KMS-11 (cell line): Measurements from ENCODE around the gene IL1RL1.

Experiments used
- H2AFZ ChIP-seq: fragments of 200-600 bp; sonication (generic); 2 replicates; pipeline ENCODE4 v1.6.1; 2016; ENCODE audit warnings: antibody characterized with exemption, mixed run types, low read depth
- H3K27ac ChIP-seq: fragments of 200-600 bp; sonication (generic); 2 replicates; pipeline ENCODE4 v1.6.1; 2016; ENCODE audit warnings: mild to moderate bottlenecking, mixed run types
- H3K27me3 ChIP-seq: fragments of 200-600 bp; sonication (generic); 2 replicates; pipeline ENCODE4 v1.6.1; 2017; ENCODE audit warnings: mild to moderate bottlenecking, low read depth, mixed run types, moderate library complexity; ENCODE audit not compliant: insufficient read depth
- H3K36me3 ChIP-seq: fragments of 200-600 bp; sonication (generic); 2 replicates; pipeline ENCODE4 v1.6.1; 2017; ENCODE audit warnings: mild to moderate bottlenecking, mixed run types; ENCODE audit not compliant: insufficient read depth
- H3K4me1 ChIP-seq: fragments of 200-600 bp; sonication (generic); 2 replicates; pipeline ENCODE4 v1.6.1; 2016; ENCODE audit warnings: mild to moderate bottlenecking, low read depth, mixed run types; ENCODE audit not compliant: poor library complexity, severe bottlenecking
- H3K4me2 ChIP-seq: fragments of 200-600 bp; sonication (generic); 2 replicates; pipeline ENCODE4 v1.7.0; 2016; ENCODE audit warnings: mild to moderate bottlenecking, mixed run types
- H3K4me3 ChIP-seq: fragments of 200-600 bp; sonication (generic); IDR thresholded peaks from 2 replicates; pipeline ENCODE4 v1.6.1; 2017; ENCODE audit warnings: low read depth, low read length, mixed read lengths; ENCODE audit not compliant: insufficient read depth
- H3K79me2 ChIP-seq: fragments of 200-600 bp; sonication (generic); 2 replicates; pipeline ENCODE4 v1.6.1; 2016; ENCODE audit warnings: low read depth, mixed run types; ENCODE audit not compliant: insufficient read depth
- H3K9ac ChIP-seq: fragments of 200-600 bp; sonication (generic); 2 replicates; pipeline ENCODE4 v1.6.1; 2016; ENCODE audit warnings: mild to moderate bottlenecking, mixed run types
- H4K20me1 ChIP-seq: fragments of 200-600 bp; sonication (generic); 2 replicates; pipeline ENCODE4 v1.6.1; 2016; ENCODE audit warnings: mild to moderate bottlenecking, mixed run types; ENCODE audit not compliant: insufficient read depth
- CTCF ChIP-seq: fragments of 200-600 bp; sonication (generic); conservative IDR thresholded peaks from 2 replicates; pipeline ENCODE4 v1.6.1; 2017; ENCODE audit warnings: low read depth, mild to moderate bottlenecking, antibody characterized with exemption, low read length, moderate library complexity, mixed read lengths

The IL1RL1 gene

DNA sequence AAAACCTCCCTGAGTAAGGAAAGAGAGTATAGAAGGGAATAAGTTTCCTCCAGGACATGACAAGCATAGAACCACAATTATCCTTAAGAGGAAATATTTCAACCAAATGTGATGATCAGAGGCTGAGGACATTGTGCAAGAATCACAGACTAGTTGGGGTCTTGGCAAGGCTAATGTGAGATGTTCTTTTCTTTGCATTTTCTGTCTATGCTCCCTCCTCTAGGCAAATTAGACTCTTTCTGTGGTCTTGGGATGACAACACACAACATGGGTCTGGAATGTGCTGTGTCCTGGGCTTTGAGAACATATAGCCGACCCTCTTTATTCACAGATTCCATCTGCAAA, 32.0 kb upstream of the IL1RL1 start:
- H3K4me3 ChIP-seq: no peak overlapping the region
- no peaks in the 10 kb centered on the region for H3K4me1 ChIP-seq
- no peaks in the 10 kb centered on the region for H4K20me1 ChIP-seq
- H2AFZ ChIP-seq: no peak overlapping the region
- H3K4me2 ChIP-seq: no peak overlapping the region
- TF ChIP-seq CTCF: no peak
- no peaks in the 10 kb centered on the region for H3K79me2 ChIP-seq
- no peaks in the 10 kb centered on the region for H3K27me3 ChIP-seq
- no peak overlapping the region for H3K27ac ChIP-seq
- no peaks in the 10 kb centered on the region for H3K36me3 ChIP-seq
- H3K9ac ChIP-seq: no peak overlapping the region

DNA sequence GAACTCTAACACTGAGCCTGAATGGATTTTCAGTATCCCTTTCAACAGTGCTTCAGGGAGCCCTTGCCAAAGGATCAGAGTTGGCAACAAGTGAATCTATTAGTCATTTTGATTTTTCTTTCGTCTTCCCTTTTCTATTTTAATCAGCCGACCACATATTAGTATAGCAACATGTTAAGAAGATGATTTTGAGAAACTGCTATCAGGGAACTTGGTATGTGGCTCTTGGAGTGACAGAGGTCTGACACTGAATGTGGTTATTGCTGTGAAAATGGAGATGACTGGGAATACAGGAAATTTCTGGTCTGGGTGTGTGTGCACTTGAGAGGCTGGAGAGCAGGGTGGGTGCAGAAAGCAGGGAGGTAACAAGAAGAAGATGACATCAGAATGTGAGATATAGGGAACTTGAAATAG, 28.7 kb upstream of the IL1RL1 start:
- H3K27ac ChIP-seq: no peak overlapping the region
- no peak overlapping the region for H3K9ac ChIP-seq
- no peaks in the 10 kb centered on the region for H3K36me3 ChIP-seq
- H4K20me1 ChIP-seq: no peaks in the 10 kb centered on the region
- no peak overlapping the region for H3K4me3 ChIP-seq
- no peaks in the 10 kb centered on the region for H3K4me1 ChIP-seq
- no peaks in the 10 kb centered on the region for H3K27me3 ChIP-seq
- no peak overlapping the region for H2AFZ ChIP-seq
- H3K79me2 ChIP-seq: no peaks in the 10 kb centered on the region
- no peak for TF ChIP-seq CTCF
- H3K4me2 ChIP-seq: no peak overlapping the region

DNA sequence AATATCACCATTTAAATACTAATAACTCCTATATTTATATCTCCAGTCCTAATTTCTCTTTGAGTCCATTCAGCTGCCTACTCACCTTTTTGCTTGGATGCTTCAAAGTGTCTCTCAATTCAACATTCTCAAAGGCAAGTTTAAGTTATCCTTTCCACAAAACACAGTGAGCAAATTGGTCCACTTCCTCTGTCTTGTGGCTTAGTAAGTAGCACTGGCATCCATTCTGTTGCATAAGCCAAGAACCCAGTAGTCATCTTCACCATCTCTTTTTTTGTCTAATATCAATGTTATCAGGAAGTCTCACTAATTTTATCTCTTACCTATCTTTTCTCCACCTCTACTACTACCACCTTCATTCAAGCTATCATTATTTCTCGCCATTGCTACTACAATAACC, 27.4 kb upstream of the IL1RL1 start:
- Histone ChIP-seq H3K4me3 (no peak overlapping the region), H3K4me1 (no peaks in the 10 kb centered on the region), H3K36me3 (no peaks in the 10 kb centered on the region), H3K4me2 (no peak overlapping the region), H2AFZ (no peak overlapping the region), H3K27ac (no peak overlapping the region), H3K27me3 (no peaks in the 10 kb centered on the region), H3K9ac (no peak overlapping the region), H3K79me2 (no peaks in the 10 kb centered on the region), H4K20me1 (no peaks in the 10 kb centered on the region)
- no peak for TF ChIP-seq CTCF

- no peaks in the 10 kb centered on the region for H3K4me1 ChIP-seq
- no peak overlapping the region for H3K4me3 ChIP-seq
- no peak for TF ChIP-seq CTCF
- H3K27ac ChIP-seq: no peak overlapping the region
- no peaks in the 10 kb centered on the region for H4K20me1 ChIP-seq
- no peak overlapping the region for H3K9ac ChIP-seq
- H3K4me2 ChIP-seq: no peak overlapping the region
- no peaks in the 10 kb centered on the region for H3K79me2 ChIP-seq
- no peaks in the 10 kb centered on the region for H3K36me3 ChIP-seq
- H3K27me3 ChIP-seq: no peaks in the 10 kb centered on the region
- no peak overlapping the region for H2AFZ ChIP-seq
Observed at GRCh38 chr2:102284611-102285010, 26.8 kb upstream of the IL1RL1 start.

DNA sequence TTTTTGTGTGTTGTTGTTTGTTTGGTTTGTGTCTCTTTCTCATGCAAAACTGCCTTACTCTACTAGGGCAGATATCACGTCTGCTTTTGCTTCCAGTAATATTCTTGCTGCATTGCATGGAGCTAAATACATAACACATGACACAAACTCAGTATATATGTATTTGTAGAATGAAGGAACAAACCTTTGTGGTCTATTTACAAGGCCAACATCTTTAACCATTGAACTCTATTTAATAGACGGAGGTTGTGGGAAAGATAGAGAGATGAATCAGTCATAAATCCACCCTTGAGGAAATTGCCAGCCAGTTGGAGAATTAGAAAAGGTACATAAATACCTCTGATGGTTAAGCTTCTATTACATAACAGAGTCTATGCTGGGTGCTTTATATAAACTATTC, 26.0 kb upstream of the IL1RL1 start:
- no peaks in the 10 kb centered on the region for H3K27me3 ChIP-seq
- TF ChIP-seq CTCF: no peak

More for the DNA sequence above, 26.0 kb upstream of the IL1RL1 start:
- Histone ChIP-seq H3K27ac (no peak overlapping the region), H3K36me3 (no peaks in the 10 kb centered on the region), H3K79me2 (no peaks in the 10 kb centered on the region), H3K4me2 (no peak overlapping the region), H3K9ac (no peak overlapping the region), H3K4me3 (no peak overlapping the region), H3K4me1 (no peaks in the 10 kb centered on the region), H4K20me1 (no peaks in the 10 kb centered on the region), H2AFZ (no peak overlapping the region)
